H1 (cell line): ENCODE results near the gene GAS7. TPM values are rescaled to one million over a fixed set of nuclear protein-coding genes. Genes with fewer than 3 reads are reported as not detected.

Experiments
- ASH2L ChIP-seq: fragments of 200-600, 300-600 bp; sonication (generic); IDR thresholded peaks from one replicate; pipeline ENCODE4 v1.7.1; 2017; ENCODE audit warnings: low read length
- CBX5 ChIP-seq: fragments of 300-800, 300-1000 bp; sonication (generic); IDR thresholded peaks from 2 replicates; pipeline ENCODE4 v1.7.1; 2016; ENCODE audit warnings: antibody characterized with exemption, low read length, low read depth
- CHD2 ChIP-seq: IDR thresholded peaks from 2 replicates; pipeline ENCODE4 v1.6.1; 2012; ENCODE audit warnings: low read length, improper control_type of control experiment
- POLR2A ChIP-seq, 2 experiments: IDR thresholded peaks; 1 replicate in 1 of 2; 2 replicates in 1 of 2; pipeline ENCODE4 v1.6.1; 2011; ENCODE audit warnings: low read depth in 2 of 2, low read length in 2 of 2, mild to moderate bottlenecking in 2 of 2; ENCODE audit errors: control extremely low read depth in 1 of 2
- SP4 ChIP-seq: IDR thresholded peaks from 2 replicates; pipeline ENCODE4 v1.6.1; 2012; ENCODE audit warnings: low read length, inconsistent platforms
- SRF ChIP-seq: IDR thresholded peaks from 2 replicates; pipeline ENCODE4 v1.6.1; 2011; ENCODE audit warnings: mild to moderate bottlenecking, low read depth, low read length, moderate library complexity
- SUZ12 ChIP-seq: fragments of 200-600 bp; sonication (generic); IDR thresholded peaks from 2 replicates; pipeline ENCODE4 v1.6.1; 2012; ENCODE audit warnings: mild to moderate bottlenecking, inconsistent platforms, low read length, moderate library complexity, mixed read lengths
- TCF12 ChIP-seq: IDR thresholded peaks from 2 replicates; pipeline ENCODE4 v1.6.1; 2011; ENCODE audit warnings: low read depth, mild to moderate bottlenecking, low read length
- TEAD4 ChIP-seq: IDR thresholded peaks from 2 replicates; pipeline ENCODE4 v1.6.1; 2012; ENCODE audit warnings: low read depth, low read length, inconsistent platforms, mixed read lengths
- ZNF274 ChIP-seq: IDR thresholded peaks from 2 replicates; pipeline ENCODE4 v1.7.0; 2012; ENCODE audit warnings: low read length, borderline replicate concordance; ENCODE audit errors: extremely low read depth
- polyA plus RNA-seq, 7 experiments: library from polyadenylated mRNA; depleted of rRNA in 3 of 7; stranded (reverse) in 5 of 7; unstranded in 2 of 7; fragments of >200 nt in 5 of 7; fragments of 200-250 nt in 2 of 7; gene quantifications; 1 replicate in 5 of 7; 2 replicates in 1 of 7; 4 replicates in 1 of 7; pipeline versions ENCODE4 v1.2.1 to v1.2.3, GENCODE V29; 2011 to 2013; ENCODE audit warnings: missing spikeins in 2 of 7, mixed read lengths in 2 of 7
- total RNA-seq: library from RNA; stranded (reverse); fragmentation: NEBNext Ultra II Directional; extraction: Animal tissue kit (Norgen Biotek cat#: 25700); gene quantifications from 2 replicates; pipeline ENCODE4 v1.2.1, GENCODE V29; 2021
- TF ChIP-seq, protein P1 (sequence below): fragments of 300-600 bp; sonication (generic); IDR thresholded peaks from 2 replicates; pipeline ENCODE4 v1.7.1; 2012; ENCODE audit warnings: low read length, moderate library complexity, mild to moderate bottlenecking, inconsistent platforms; ENCODE audit not compliant: insufficient replicate concordance

Gene GAS7
- total and polyA plus RNA-seq, 2 of the 8 experiments (the other 6 are each of a cell fraction or from before 2014, with no cell fraction given): 5.0 to 14.5 TPM

DNA sequence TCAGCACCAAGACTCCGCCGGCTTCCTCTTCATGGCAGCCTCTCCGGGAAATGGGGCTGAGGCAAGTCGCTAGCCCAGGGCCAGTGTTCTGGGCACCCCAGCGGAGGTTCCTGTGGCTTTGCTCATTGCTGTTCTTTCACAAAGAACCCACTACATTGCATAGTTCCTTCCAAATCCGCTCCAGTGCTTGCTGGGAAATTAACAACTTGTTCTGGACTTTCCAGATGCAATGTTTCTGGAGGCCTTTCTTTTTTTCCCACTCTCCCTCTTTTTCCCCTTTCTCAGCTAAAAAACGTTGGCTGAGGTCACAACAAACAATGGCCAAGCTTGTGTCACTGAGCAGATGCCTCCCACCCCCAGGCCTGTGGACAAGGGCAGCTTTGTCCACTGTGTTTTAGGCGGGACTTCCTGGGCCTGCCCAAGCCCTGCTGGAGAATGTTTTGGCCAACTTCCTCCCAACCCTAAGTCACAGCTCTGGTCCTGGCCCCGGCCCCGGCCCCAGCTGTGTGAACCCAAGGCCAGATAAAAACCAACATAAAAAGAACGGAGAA, 161.8 kb downstream of the GAS7 start (continued):
- TF ChIP-seq, protein P1, sequence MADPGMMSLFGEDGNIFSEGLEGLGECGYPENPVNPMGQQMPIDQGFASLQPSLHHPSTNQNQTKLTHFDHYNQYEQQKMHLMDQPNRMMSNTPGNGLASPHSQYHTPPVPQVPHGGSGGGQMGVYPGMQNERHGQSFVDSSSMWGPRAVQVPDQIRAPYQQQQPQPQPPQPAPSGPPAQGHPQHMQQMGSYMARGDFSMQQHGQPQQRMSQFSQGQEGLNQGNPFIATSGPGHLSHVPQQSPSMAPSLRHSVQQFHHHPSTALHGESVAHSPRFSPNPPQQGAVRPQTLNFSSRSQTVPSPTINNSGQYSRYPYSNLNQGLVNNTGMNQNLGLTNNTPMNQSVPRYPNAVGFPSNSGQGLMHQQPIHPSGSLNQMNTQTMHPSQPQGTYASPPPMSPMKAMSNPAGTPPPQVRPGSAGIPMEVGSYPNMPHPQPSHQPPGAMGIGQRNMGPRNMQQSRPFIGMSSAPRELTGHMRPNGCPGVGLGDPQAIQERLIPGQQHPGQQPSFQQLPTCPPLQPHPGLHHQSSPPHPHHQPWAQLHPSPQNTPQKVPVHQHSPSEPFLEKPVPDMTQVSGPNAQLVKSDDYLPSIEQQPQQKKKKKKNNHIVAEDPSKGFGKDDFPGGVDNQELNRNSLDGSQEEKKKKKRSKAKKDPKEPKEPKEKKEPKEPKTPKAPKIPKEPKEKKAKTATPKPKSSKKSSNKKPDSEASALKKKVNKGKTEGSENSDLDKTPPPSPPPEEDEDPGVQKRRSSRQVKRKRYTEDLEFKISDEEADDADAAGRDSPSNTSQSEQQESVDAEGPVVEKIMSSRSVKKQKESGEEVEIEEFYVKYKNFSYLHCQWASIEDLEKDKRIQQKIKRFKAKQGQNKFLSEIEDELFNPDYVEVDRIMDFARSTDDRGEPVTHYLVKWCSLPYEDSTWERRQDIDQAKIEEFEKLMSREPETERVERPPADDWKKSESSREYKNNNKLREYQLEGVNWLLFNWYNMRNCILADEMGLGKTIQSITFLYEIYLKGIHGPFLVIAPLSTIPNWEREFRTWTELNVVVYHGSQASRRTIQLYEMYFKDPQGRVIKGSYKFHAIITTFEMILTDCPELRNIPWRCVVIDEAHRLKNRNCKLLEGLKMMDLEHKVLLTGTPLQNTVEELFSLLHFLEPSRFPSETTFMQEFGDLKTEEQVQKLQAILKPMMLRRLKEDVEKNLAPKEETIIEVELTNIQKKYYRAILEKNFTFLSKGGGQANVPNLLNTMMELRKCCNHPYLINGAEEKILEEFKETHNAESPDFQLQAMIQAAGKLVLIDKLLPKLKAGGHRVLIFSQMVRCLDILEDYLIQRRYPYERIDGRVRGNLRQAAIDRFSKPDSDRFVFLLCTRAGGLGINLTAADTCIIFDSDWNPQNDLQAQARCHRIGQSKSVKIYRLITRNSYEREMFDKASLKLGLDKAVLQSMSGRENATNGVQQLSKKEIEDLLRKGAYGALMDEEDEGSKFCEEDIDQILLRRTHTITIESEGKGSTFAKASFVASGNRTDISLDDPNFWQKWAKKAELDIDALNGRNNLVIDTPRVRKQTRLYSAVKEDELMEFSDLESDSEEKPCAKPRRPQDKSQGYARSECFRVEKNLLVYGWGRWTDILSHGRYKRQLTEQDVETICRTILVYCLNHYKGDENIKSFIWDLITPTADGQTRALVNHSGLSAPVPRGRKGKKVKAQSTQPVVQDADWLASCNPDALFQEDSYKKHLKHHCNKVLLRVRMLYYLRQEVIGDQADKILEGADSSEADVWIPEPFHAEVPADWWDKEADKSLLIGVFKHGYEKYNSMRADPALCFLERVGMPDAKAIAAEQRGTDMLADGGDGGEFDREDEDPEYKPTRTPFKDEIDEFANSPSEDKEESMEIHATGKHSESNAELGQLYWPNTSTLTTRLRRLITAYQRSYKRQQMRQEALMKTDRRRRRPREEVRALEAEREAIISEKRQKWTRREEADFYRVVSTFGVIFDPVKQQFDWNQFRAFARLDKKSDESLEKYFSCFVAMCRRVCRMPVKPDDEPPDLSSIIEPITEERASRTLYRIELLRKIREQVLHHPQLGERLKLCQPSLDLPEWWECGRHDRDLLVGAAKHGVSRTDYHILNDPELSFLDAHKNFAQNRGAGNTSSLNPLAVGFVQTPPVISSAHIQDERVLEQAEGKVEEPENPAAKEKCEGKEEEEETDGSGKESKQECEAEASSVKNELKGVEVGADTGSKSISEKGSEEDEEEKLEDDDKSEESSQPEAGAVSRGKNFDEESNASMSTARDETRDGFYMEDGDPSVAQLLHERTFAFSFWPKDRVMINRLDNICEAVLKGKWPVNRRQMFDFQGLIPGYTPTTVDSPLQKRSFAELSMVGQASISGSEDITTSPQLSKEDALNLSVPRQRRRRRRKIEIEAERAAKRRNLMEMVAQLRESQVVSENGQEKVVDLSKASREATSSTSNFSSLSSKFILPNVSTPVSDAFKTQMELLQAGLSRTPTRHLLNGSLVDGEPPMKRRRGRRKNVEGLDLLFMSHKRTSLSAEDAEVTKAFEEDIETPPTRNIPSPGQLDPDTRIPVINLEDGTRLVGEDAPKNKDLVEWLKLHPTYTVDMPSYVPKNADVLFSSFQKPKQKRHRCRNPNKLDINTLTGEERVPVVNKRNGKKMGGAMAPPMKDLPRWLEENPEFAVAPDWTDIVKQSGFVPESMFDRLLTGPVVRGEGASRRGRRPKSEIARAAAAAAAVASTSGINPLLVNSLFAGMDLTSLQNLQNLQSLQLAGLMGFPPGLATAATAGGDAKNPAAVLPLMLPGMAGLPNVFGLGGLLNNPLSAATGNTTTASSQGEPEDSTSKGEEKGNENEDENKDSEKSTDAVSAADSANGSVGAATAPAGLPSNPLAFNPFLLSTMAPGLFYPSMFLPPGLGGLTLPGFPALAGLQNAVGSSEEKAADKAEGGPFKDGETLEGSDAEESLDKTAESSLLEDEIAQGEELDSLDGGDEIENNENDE: no peak
- TF ChIP-seq SRF (no peak), CHD2 (no peak), TCF12 (no peak), SP4 (no peak), CBX5 (no peak), POLR2A (IDR thresholded peaks at IDR 0.05; ENCODE audit: control extremely low read depth in 1 of 2, low read depth in 2 of 2, low read length in 2 of 2) (no peak), ZNF274 (no peak), SUZ12 (no peak), TEAD4 (no peak), ASH2L (no peak)
